HT-29 (cell line): ENCODE measurements around the gene MBOAT1. TPM values are rescaled to one million over a fixed set of nuclear protein-coding genes. Genes with fewer than 3 reads are reported as not detected.
"Not testable (repeated sequence)": the region's sequence is repeated elsewhere in the genome, so short reads cannot be mapped to it uniquely, and the experiment has no call there.

Experiments
- DNase-seq: peaks from one replicate; pipeline ENCODE4 v3.0.0-alpha.2; 2015; ENCODE audit warnings: low spot score
- total RNA-seq: library from RNA; depleted of rRNA; stranded (reverse); fragments of >200 nt; shearing (Covaris generic); gene quantifications from 2 replicates; pipeline ENCODE4 v1.2.3, GENCODE V29; 2014; rRNA removed

Gene MBOAT1, protein sequence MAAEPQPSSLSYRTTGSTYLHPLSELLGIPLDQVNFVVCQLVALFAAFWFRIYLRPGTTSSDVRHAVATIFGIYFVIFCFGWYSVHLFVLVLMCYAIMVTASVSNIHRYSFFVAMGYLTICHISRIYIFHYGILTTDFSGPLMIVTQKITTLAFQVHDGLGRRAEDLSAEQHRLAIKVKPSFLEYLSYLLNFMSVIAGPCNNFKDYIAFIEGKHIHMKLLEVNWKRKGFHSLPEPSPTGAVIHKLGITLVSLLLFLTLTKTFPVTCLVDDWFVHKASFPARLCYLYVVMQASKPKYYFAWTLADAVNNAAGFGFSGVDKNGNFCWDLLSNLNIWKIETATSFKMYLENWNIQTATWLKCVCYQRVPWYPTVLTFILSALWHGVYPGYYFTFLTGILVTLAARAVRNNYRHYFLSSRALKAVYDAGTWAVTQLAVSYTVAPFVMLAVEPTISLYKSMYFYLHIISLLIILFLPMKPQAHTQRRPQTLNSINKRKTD
- 1.0 and 3.7 TPM in 2 replicates for total RNA-seq

DNA sequence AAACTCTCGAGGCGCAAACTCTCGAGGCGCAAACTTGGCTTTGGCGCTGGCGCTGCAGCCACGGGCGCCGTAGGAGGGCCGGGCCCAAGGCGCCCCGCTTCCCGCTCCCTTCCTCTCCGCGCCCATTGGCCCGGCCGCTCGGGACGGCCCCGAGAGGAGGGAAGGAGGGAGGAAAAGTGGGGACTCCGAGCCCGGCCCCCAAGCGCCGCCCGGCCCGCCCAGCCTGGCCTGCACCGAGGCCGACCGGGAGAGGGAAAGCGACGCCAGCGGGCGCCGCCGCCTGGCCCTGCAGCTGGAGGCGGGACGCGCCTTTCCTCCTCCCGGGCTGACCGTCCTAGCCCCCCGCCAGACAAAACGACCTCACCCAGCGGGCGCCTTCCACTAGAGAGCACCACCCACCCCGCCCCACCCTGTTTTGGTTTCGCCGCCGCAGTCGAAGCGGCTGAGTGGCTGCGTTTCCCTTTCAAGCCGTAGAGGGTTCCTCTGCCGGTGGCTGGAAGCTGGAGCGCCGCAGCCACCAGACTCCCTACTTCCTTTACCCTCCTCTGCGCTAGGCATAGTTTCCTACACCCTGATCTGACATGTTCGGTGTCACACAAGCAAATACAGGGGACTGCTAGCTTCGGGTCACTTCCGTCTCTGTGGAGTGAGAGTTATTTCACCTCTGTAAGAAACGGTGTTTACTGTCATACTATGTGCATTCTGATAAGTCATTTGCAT lies at the start of gene MBOAT1:
Gene MBOAT1 (minus strand): TSS at position 78 of the 720 bp plus-strand sequence. CDS start 235 bp downstream, outside the sequence.
- peak; percentile 92 for DNase-seq

DNA sequence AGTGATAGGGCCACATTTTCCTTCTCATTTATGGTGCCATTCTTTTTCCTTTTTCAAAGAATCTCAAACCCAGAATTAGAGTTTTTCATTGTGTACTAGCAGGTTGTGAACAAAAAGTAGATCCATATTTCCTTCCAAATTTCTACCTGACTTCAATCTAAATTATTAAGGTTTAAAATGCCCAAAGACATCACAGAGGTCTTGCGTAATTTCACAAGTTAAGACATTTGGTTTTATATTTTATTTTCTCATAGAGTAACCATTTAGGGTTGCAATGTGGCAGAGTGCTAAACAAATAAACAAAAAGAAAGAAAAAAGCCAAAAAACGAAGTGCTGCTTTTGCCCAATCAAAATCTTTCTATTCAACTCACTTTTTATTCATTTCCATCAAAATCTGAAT lies 49.4 kb upstream of the MBOAT1 start:
- no peak for DNase-seq

- no peak for DNase-seq
Observed at GRCh38 chr6:20260360-20260759, 48.1 kb upstream of the MBOAT1 start.

GRCh38 chr6:20259316-20260049 lies 47.2 kb upstream of the MBOAT1 start:
- DNase-seq = no peak

GRCh38 chr6:20255428-20255827 lies 43.2 kb upstream of the MBOAT1 start:
- no peak for DNase-seq

- DNase-seq = no peak
Observed at GRCh38 chr6:20254295-20254694, 42.0 kb upstream of the MBOAT1 start.

DNA sequence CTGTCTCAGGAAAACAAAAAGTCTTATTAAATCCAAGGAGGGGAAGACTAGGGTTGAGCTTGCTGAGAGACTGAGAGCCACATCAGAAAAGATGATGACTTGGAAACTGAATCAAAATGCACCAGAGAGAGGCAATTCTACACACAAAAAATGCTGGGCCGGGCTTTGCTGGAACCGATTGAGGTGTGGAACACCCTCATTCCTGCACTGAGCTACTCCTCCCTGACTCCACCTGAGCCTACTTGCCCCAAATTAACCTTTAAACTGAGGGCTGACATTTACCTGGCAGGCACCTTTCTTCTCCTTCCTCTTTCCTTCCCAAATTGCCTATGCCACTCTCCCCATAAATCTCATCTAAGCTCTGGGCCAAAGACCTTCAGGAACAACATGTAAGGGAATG lies 40.8 kb upstream of the MBOAT1 start:
- no peak for DNase-seq

DNA sequence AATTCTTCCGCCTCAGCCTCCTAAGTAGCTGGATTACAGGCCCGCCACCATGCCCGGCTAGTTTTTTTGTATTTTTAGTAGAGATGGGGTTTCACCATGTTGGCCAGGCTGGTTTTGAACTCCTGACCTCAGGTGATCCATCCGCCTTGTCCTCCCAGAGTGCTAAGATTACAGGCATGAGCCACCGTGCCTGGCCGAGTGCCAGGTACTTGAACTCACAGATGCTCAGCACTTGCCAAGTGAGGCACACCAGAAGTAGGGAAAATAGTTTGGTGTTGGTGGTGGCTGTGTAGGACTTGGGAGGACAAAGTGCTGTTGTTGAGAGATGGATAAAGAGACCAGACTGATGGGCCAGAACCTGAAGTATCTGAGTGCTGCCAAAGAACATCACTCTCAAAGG lies 40.0 kb upstream of the MBOAT1 start:
- no peak for DNase-seq

GRCh38 chr6:20251525-20251924 lies 39.3 kb upstream of the MBOAT1 start:
- no peak for DNase-seq

- no peak for DNase-seq
Observed at GRCh38 chr6:20246125-20246524, 33.9 kb upstream of the MBOAT1 start.

DNA sequence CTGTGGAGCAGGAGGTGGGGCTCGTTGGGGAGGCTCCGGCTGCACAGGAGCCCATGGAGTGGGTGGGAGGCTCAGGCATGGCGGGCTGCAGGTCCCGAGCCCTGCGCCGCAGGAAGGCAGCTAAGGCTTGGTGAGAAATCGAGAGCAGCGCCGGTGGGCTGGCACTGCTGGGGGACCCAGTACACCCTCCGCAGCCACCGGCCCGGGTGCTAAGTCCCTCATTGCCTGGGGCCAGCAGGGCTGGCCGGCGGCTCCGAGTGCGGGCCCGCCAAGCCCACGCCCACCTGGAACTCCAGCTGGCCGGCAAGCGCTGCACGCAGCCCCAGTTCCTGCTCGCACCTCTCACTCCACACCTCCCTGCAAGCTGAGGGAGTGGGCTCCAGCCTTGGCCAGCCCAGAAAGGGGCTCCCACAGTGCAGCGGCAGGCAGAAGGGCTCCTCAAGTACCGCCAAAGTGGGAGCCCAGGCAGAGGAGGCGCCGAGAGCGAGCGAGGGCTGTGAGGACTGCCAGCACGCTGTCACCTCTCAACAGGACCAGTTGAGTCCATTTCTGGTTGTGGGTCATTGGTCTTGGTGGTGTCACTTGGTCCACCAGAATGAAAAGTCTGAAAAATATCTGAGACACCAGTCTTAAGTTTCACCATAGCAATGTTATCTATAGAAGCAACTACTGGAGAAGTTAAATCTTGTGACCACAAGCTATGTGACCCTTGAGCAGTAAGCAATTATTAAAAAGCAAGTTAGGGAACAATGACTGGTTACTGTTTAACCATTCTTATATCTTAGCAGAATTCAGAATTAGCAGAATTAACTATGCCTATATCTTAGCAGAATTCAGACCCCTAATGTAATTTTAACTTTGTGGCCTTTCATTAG lies 32.8 kb upstream of the MBOAT1 start:
- not testable (repeated sequence) for DNase-seq

DNA sequence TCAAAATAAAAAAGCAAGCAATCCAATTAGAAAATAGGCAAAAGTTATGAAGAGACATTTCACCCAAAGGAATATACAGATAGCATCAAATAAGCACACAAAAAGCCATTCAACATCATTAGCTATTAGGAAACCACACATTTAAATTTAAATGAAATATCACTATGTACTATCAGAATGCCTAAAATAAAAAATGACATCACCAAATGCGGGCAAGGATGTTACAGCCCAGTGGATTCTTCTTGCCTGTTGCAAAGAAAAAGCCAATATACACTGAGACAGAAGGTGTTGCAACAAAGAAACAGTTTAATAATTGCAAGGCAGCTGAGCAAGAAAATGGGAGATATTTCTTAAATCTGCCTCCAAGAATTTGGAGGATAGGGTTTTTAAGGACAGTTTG lies 31.0 kb upstream of the MBOAT1 start:
- no peak for DNase-seq

DNA sequence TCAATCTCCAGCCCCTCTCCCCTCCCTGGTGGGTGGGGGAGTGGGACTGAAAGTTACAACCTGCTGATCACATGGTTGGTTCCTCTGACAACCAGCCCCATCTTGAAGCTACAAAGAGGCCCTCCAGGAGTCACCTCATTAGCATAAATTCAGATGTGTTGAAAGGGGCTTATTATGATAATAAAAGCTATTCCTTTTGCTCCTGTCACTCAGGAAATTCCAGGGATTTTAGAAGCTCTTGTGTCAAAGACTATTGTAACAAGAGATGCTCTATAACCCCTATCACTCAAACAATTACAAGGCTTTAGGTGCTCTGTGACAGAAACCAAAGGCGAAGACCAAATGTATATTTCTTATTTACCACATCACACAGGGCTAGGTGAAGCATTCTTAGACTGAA lies 30.1 kb upstream of the MBOAT1 start:
- no peak for DNase-seq

GRCh38 chr6:20241102-20241501 lies 28.8 kb upstream of the MBOAT1 start:
- DNase-seq = no peak

GRCh38 chr6:20238688-20239587 lies 26.7 kb upstream of the MBOAT1 start:
- no peak for DNase-seq

GRCh38 chr6:20237677-20238460 lies 25.6 kb upstream of the MBOAT1 start:
- DNase-seq = no peak

DNA sequence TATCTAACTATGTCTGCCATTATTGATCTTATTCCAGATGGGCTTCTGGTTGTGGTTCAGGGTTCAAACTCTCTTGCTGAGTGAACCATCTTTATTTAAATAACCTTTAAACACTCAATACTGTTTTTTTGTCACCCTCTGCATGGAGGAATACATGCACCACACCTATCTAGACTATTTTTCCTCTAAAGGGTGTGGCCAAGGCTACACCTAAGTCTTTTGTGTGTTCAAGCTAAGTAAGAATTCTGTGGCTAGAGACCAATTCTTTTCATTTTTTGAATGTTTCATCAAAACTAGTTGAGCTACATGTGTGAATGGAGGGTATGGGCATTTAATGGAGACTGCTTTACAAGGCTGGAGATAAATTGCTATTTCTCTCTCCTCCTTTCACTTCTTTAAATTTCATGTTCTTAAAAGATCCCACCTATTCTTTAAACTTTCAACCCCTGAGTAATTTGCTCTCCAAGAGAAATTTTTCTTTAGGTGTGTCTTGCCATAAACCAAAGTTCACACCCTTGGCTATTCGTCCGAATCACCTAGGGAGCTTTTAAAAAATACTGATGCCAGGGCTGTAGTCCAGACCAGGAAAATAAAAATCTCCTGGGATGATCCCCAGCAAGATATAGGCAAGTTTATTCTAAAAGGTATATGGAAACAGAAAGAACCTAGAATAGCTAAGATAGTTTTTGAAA lies 24.8 kb upstream of the MBOAT1 start:
- peak; percentile 17 for DNase-seq

GRCh38 chr6:20236344-20236743 lies 24.1 kb upstream of the MBOAT1 start:
- DNase-seq = no peak

DNA sequence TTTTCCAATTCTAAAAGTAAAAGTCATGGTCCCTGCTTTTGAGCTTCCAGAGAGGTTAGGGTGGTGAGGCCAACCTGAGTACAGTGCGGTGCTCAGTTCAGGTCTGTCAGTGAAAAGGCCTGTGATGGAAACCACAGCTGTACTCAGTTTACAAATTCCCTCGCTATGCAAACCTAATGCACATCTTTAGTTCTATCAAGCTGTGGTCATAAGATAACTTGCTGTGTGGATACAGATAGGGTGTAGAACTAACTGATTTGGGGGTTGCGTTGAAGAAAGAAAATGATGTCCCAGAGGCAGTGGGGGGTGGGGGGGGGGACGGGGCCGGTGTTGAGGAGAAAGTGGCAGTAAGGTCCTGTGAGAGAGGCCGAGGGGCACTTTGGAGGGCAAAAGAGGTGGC lies 22.8 kb upstream of the MBOAT1 start:
- DNase-seq = no peak
